ENCODE results near the gene C1QTNF1.
"Not testable (repeated sequence)": the region's sequence is repeated elsewhere in the genome, so short reads cannot be mapped to it uniquely, and the experiment has no call there.

Gene C1QTNF1

DNA sequence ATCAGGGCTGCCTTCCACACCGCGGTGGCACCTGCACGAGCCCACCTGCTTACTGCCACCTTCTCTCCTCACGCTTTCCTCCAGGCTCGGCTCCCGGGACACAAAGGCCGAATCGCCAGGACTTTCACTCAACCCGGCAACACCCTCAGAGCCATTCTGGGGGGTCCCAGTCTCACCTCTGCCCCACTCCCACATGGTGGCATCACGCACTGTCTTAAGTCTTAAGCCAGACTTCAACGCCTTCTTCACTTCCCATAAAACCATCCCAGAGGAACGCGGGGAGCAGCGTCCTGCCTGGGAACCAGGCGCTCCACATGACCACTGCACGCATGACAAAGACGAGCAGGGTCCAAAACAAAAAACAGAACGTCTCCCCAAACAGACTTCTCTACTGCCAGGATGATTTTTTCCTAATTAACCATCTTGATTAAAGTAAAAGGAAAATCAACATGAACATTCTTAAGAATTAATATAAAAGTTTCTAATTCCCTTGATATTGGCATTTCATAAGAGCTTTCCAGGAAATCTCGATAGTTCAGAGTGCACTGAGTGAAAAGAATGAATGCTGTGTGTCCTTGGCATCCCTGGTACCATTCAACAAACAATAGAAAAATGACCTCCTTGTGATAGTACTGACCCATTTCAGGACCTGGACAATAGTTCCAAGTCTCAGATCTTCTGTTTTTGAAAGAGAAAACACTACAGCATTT, 17.0 kb upstream of the C1QTNF1 start:
- FAIRE-seq: no peak

DNA sequence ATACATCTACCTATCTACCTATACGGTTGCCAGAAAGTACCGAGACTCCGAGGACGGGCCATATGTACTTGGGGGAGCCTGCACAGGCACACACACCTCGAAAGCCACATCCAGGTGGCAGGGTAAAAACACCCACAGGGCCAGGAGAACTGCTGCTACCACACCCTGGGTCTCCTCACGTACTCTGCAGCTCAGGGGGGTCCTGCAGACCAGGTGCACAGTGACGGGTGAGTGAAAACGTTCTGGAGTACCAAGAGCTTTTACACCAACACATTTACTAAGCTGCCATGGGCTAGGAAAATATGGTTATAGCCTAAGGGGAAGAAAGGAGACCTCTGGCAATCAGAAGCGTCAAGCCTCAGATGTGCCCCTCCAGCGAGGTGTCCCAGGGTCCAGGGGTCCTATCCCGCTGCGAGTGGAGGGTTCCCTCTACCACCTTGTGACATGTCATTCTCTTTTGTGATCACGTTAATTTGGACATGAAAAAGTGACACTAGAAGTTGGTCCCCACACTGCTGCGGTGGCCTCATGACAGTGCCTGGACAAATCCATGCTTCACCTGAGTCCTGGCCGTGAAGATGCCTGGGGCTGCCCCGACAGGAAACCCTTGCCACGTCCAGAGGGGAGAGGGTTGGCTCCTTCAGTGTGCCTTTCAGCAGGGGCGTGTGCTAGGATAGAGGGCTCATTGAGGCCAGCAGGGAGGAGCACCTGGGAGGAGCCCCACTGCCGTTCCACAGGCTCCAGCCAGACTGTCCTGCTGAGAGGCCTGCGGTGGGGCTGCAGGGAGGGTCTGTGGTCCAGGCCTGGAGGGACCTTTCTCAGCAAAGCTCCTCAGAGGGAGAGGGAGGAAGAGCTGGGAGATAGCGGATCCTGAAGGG, 16.2 kb upstream of the C1QTNF1 start:
- no peak for FAIRE-seq

DNA sequence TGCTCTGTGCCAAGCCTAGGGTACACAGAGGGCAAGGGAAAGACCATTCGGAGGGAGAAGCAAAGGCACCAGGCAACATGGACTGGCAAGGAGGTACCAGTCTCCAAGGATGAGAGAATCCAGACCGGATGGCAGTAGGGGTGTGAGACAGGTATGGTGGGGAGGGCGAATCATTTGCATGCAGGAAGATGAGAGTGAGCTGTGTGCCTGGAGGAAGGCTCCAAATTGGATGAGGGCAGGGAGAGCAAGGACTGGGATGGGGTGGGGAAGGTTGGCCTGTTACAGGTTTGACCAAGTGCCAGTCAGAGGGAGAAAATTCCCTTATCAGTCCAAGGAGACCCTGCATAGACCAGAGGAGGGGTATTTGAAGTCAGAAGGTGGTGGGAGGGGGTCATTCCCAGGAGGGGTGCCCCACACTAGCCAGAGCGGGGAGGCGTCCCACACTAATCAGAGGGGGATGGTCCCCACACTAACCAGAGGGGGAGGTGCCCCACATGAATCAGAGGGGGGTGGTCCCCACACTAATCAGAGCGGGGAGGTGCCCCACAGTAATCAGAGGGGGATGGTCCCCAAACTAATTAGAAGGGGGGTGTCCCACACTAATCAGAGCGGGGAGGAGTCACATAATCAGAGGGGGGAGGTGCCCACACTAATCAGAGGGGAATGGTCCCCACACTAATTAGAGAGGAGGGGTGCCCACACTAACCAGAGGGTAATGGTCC, 15.1 kb upstream of the C1QTNF1 start:
- FAIRE-seq: no peak

DNA sequence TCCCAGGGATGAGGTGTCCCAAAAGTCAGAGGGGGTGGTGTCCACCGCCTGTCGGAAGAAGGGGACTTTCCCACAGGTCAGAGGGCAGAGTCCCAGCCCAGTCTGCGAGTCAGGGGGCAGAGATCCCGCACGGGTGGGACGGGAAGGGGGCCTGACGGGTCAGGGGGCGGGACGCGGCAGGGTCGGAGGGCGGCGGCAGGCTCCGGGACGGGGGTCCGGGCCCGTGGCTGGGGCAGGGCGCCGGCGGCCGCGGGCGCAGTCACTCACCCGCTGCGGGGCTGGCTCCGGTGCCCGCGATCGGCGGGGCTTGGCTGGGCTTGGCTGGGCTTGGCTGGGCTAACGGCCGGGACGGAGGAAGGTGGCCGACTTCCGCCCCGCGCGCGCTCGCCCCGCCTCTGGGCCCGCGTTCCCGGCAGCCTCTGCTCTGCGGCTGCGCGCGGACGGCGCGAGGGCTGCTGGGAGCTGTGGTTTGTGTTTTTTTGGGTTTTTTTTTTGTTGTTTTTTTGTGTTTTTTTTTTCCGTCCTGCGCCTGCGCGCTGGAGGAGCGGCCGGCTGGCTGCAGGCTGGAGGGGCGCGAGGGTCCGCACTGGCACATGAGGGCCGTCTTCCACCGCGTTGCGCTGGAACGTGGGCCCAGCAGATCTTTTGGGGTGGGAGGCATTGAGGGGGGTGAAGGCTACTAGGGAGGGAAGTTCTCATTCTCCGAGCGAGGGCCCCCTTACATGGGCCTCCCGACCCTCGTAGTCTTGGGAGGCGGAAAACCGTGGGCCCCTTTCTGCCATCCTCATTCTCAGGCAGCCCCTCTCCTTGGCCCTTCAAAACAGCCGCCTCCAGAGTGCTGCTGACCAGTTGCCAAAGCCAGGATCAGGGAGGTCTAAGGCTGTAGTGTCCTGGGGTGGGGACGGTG, 14.3 kb upstream of the C1QTNF1 start, which contains the start of gene CANT1:
Gene CANT1, minus strand, starts transcription at position 368 of the 907 bp plus-strand sequence. CDS start 12,142 bp downstream, outside the sequence.
- FAIRE-seq: no peak

DNA sequence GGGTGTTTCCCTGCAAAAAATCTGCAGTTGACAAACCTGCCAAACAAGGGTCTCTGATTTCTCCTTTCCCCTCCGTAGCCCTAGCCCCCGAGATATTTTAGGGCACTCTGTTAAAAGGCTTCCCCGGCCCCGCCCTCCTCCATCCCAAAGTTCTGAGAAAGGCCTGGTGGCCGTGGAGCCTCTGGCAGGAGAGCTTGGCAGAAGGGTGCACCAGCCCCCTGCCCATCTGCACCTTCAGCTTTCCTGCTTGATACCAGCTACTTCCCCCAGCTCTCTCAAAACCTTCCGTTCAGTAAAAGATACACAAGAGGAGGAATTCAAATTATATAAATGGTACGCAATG, 13.7 kb upstream of the C1QTNF1 start:
- FAIRE-seq: no peak

DNA sequence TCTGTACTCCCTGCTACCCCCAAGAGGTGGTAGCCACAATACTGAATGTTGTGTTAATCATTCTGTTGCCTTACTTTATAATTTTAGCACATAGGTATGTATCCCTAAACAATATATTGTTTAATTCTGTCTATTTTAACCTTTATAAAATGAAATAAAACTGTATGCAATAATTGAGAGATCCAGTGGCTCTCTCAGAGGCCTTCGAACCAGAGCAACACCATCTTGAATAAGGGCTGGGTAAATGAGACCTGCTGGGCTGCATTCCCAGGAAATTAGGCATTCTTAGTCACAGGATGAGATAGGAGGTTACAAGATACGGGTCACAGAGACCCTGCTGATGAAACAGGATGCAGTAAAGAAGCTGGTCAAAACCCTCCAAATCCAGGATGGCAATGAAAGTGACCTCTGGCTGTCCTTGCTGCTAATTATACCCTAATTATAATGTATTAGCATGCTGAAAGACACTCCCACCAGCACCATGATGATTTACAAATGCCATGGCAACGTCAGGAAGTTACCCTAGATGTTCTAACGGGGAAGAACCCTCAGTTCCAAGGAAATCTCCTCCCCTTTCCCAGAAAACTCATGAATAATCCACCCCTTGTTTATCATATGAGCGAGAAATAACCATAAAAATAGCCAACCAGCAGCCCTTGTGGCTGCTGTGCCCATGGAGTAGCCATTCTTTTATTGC, 12.4 kb upstream of the C1QTNF1 start:
- no peak for FAIRE-seq

DNA sequence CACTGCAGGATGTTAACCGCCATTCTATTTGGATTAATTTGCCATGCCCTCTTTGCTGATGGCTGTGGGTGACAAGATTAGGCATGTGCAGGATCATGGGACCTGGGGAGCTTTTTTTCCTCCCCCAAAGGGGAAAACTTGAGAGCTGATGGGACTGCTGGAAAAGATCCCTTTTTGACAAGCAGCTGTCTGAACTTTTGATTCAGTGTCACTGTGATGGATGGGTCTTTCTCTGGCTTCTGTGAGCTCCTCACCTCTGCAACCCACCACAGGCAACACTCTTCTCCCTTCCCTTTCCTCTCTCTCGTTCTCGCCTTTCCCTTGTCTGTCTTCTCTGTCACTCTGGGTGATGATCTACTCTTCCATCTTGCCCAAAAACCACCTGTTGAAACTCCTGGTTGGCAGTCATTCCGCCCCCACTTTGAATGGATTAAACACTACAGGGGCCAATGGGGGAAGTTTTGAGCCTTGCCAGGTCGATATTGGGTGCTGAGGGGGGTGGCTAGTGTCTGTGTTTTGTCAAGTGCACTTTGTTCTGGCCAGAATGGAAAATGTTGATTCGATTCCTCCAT, 11.3 kb upstream of the C1QTNF1 start:
- FAIRE-seq: no peak

DNA sequence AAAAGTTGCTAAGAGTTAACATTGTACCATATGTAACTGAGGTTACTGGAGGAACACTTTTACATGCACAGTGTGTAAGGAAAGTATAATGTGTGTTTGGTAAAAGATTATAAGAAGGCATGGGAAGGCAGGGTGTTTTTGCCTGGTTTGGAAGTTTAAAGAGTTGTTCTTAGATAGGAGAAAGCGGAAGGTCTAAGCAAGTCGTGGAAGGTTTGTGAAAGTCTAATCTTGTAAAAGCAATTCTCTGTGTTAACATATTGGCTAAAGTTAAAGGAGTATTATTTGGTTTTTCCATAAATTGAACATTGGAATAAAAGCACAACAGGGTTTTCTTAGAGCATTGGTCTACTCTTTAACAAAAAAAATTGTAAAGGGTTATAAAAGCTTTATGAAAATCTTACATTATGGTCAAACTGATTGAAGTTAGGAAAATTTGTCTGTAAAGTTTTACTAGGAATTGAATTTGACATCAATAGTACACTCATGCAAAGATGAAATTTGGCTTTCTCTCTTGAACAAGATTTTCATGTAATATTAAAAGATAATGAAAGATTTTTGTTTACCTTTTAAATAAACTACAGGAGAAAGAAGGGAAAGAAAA, 9.7 kb upstream of the C1QTNF1 start:
- no peak for FAIRE-seq

DNA sequence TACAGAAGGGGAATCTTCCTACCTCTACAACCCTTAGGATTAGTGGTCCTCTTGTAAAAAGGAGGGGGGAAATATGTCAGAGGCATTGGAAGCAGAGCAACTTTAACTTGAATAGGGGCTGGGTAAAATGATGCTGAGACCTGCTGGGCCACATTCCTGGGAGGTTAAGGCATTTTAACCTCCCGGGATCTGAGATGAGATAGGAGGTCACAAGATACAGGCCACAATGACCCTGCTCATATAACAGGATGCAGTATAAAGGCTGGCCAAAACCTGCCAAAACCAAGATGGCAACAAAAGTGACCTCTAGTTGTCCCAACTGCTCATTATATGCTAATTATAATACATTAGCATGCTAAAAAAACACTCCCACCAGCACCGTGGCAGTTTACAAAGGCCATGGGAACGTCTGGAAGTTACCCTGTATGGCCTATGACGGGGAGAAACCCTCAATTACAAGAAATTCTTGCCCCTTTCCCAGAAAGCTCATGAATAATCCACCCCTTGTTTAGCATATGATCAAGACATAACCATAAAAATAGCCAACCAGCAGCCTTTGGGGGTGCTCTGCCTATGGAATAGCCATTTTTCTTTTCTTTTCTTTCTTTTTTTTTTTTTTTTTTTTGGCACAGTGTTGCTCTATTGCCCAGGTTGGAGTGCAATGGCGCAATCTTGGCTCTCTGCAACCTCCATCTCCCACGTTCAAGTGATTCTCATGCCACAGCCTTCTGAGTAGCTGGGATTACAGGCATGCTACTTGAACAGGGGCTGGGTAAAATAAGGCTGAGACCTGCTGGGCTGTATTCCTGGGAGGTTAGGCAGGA, 6.2 kb upstream of the C1QTNF1 start:
- no peak for FAIRE-seq

DNA sequence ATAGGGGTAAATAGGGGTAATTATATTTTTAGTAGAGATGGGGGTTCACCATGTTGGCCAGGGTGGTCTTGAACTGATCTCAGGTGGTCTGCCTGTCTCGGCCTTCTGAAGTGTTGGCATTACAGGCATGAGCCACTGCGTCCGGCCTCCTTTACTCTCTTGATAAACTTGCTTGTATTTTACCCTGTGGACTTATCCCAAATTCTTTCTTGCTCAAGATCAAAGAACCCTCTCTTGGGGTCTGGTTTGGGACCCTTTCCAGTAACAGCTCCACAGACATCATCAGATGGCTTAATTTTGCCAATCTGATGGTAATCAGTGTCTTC, 5.6 kb upstream of the C1QTNF1 start:
- no peak for FAIRE-seq

DNA sequence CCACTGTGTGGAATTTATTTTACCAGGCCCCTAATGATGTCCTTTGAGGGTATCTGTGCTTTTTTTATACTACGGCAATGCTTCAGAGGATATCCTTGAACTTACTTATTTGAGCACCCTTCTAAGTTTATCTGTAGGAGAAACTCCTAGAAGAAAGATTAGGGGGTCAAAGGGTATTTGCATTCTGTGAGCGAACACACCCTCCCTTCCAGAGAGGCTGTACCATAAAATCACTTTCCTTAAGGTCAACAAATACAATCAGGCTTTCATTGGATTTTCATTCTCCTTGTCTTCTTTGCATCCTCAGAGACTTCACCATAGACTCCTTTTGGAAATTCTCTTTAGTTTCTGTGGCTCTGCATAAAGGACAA, 4.7 kb upstream of the C1QTNF1 start:
- FAIRE-seq: no peak

DNA sequence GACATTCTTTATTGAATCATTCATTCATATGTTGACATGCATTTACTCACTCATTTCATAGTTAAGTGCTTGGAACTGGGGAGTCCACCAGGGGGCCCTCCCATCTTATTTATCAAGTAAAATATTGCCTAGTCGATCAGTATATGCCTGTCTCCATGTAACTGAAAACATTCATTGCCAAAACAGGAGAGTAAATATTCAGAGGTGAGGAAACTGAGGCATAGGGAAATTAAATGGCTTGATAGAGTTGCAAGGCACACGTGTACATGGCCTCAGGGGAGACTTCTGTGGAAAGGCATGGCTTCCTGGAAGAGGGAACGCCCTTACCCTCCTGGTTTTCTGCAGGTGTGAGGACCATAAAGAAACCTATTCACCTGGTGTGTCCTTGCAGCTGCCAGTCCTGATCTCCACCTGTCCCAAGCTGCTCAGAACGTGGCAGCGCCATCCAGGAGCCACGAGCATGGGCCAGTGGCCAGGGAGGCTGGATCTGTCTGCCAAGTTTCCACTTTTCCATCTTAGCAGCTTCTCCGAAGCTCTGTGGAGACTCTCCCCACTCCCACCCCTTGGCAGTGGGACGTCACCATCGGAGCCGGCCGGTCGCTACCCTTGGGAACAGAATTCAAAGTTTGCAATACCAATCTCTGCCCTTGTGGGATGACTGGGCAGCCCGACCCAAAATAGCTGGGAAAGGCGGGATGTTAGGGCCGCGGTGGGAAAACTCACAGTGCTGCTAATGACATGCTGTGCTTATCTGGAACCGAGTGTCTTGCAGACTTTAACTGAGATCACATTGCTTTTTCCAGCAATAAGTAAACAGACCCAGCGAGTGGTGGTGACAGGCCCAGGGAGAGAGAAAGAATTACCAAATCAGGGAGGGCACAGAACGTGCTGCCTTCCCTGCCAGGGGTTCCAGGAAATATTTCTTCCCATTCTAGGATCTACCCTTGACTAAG, 4.1 kb upstream of the C1QTNF1 start:
- no peak for FAIRE-seq

DNA sequence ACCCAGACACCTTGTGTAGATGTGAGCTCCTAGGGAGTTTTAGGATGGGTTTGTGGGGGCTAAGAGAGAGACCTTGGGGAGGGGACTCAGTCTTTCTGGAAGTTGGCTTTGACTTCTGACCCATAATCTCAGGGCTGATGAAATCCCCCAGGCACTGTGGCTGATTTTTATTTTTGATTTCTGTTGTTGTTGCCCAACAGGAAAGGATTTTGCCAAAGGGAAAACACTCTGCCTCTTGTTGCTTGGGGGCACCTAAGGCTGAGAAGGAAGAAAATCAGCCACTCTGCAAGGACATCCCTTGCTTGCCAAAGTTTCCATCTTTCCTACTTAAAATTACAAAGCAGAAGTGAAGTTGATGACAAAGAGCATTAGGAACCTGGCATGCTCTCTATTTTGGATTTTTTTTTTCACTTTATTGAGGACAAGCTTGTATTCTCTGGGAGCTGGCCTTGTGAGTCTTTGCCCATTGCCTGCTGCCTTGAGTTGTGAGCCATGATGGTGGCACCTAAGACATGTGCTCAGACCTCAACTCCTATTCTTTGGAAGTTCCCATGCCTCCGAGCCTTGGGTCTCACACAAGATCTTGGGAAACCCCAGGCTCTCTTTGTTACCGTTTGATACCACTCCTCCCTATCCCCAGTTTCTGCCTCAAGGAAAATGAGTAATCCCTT, 3.2 kb upstream of the C1QTNF1 start:
- no peak for FAIRE-seq

DNA sequence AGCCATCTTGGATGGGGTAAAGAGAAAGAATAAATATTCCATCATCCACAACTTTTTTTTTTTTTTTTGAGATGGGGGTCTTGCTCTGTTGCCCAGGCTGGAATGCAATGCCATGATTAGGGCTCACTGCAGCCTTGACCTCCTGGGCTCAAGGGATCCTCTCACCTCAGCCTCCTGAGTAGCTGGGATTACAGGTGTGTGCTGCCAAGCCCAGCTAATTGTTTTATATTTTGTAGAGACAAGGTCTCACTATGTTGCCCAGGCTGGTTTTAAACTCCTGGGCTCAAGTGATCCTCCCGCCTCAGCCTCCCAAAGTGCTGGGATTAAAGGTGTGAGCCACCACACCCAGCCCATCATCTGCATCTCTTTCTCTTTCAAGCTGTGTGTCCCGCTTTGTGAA, 2.0 kb upstream of the C1QTNF1 start:
- FAIRE-seq: not testable (repeated sequence)

DNA sequence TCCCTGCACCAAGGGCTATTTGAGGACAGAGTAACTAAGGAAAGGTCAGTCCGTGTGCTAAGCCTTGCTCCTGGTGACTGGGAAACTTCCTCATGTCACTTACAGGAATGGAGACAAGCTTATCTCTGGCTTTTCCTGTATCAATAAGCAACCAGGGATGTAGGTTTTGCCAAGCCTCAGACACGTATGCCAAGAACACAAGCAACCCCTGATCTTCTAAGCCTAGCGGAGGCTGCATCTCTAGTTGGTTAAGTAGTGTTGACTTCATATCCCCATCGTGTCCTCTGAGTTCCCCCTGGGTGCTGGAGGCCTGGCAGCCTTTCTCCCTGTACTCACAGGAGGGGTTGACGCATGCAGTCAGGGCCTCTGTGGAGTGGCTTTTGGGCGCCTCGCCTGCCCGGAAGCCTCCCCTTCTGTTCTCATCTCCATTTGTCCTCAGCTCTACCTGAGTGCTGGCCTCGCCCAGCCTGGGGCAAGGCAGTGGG, 1.4 kb upstream of the C1QTNF1 start:
- no peak for FAIRE-seq

DNA sequence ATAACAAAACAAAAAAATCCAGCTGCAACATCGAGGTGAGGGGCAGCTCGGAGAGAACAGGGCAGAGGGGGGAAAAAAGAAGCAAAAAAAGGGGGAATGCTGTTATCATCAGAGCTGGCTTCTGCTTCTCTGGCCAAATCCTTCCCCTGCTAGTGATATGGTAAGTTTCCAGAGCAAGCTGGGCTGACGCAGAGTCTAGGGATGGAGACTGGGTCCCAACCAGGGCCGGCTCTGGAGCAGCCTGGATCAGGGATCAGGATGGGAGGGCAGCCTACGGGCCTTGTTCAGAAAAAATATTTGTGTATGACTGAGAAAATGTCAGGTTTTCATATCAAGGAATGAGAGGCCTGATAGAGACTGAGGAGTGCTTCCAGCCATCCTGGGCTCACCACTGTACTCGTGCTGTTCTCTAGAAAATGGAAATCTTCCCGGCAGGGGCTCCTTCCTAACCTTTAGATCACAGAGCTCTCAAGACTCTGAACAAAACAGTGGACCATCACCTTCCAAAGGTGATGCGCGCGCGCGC, 726 bp upstream of the C1QTNF1 start:
- FAIRE-seq: no peak

DNA sequence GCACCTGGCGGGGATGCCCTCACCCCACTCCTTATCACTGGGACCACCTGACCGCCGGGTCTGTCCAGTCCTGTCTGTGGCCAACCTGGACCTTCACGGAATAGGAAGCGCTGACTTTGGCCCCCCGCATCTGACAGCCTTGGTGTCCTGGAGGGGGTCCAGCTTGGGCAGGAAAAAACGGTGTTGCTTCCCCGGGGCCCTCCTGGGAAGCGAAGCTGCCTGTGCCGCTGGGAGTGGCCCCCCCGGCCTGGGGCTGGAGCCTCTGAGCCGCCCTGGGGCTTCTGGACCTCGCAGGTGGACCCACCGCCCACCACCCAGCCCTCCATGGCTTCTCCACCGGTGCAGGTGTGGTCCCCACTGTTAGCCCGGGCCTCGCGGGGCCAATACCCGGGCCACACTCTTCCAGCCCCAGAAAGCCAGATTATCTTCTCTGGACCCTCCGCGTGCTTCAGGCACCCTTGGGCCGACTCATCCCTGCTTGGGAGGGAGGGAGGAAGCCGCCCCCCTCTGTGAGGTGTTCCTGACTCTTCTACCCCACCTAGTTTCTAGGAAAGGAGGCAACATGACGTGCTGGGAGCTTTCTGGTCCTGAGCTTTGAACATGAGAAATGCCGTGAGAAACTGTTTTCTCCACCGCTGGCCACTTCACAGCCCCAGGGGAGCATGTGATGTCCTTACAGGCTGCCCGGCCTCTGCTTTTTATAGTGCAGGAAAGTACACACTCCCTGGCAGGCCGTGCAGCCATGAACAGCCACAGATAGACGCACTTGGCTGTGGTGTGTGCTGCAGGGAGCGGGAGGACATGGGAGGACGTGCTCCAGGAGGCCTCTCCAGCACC, 1.1 kb downstream of the C1QTNF1 start:
- no peak for FAIRE-seq
